Activated T-cell treated with anti-CD3 and anti-CD28 coated beads for 48 hours (primary cell): ENCODE results near the gene RPL31.
"Not testable (repeated sequence)": the region's sequence is repeated elsewhere in the genome, so short reads cannot be mapped to it uniquely, and the experiment has no call there.

Source experiments
- DNase-seq: peaks from one replicate; pipeline ENCODE4 v3.0.0-alpha.2; 2020; ENCODE audit warnings: low read depth

RPL31 gene

GRCh38 chr2:101026923-101027469 lies 24.9 kb downstream of the RPL31 start:
- no peak for DNase-seq

DNA sequence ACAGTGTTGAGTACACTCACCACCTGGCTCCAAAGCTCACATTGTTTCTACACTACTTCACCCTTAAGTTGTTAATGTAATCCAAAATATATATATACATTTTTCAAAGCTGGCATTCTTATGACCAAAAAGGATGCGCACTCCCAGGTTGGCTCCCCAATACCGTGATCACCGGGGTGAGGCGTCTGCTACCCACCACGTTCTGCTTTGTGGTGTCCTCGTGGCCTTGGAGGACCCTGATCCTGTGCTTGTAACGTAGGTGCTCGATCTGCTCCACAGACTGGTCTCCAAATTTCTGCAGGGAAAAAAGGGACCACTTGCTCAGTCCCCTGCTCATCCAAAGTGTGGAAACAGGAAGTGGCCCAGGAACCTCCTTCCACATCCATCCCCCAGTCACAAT lies 25.8 kb downstream of the RPL31 start:
- DNase-seq = no peak

DNA sequence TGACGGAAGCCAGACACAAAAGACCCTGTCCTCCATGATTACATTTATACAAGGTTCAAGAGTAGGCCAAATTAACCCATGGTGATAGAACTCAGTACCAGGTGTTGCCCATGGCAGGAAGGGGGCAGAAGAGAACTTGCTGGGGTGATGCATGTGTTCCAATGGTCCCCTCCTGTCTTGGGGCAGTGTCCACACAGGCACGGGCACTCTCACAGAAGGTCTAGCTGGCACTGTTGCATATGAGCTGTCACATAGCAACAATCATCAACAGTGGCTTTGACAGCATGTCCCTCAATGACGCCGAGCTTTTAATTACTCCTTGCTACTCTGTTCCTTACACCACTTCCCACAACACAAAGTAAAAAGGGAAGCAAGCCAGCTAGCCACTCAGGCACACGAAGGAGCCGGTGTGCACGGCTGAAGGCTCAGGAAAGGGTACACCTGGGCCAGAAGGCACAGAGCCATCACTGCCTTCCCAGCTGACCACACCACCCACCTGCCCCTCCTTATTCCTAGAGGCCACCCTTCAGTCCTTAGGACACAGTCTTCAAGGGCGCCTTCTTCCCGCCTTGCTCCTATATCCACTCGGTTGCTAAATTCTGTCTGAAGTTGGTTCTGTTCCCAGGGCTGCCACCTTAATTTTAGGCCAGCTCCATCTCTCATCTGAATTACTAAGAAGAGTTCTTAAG lies 28.9 kb downstream of the RPL31 start:
- DNase-seq = no peak

DNA sequence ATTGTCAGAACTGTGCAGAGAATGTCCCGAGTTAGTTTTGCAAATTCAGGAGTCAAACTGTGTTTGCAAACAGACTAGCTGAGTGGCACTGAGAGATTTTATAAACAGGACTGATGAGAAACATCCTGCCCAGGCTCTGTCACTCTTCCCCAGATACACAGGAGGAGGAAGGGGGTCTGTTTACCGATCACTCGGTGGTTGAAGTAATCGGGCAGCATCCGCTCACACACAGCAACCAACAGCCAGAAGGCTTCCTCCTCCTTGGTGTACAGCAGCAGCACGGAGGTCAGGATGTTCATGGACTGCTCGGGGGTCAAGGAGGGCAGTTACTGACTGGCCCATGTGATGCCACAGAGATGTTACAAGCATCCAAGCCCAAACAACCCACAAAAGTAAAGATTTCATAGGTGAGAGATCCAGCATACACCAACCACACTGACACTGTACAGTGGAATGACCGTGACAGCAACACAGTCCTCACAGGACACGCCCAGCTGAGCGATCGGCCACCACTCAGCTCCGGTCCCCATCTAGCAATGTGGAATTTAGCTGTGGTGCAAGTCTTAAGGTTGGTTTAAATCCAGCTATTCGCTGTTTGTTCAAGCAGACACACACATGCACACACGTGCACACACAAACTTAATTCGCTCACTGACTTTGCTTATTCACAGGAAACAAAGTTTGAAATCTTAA lies 30.1 kb downstream of the RPL31 start:
- no peak for DNase-seq

DNA sequence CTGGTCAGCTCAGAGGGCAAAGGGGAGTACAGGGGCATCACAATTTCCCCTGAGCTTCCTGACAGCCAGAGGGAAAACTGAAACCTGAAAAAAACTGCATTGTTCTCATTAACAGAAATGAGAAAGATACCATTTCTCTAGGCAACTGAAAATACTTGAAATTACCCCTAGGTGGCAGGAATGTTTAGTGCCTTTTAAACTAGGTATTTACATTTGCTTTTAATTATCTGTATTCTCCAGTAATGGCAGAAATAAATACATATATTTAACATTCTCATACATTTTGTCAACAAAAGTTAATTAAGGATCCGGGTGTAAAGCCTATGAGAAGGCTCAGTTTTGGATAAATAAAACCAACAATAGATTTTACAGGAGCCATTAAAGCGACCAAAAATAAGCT lies 34.5 kb downstream of the RPL31 start:
- no peak for DNase-seq

GRCh38 chr2:101037161-101037755 lies 35.2 kb downstream of the RPL31 start:
- no peak for DNase-seq

DNA sequence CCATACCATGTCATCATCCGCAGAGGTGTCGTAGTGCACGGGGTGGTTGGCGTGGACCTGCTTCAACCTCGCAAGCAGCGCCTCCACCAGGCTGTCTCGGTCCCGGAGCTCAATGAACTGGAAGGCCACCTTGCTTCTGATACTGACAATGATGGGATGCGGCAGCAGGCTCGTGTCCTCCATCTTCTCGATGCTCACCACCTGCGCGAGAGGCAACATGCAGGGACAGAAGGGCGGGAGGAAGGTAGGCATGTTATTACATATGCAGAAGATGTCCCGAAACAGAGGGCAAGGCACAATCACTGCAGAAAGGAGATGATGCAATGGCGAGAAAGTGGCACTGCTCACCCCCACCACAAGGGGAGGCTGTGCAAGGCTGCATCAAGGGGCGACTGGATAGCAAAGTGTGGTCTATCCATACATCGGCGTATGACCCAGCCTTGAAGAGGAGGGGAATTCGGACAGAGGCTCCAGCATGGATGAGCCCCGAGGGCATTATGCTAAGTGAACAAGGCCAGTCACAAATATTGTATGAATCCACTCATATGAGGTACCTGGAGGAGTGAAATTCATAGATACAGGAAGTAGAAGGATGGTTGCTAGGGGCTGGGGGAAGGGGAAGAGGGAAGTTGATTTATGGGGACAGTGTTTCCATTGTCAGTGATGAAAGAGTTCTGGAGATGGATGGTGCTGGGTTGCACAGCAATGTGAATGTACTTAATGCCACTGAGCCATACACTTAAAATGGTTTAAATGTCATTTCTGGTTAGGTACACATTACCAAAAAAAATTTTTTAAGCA lies 36.6 kb downstream of the RPL31 start:
- peak; percentile 8 for DNase-seq

GRCh38 chr2:101040072-101040471 lies 38.0 kb downstream of the RPL31 start:
- no peak for DNase-seq

- no peak for DNase-seq
Observed at GRCh38 chr2:101040761-101041160, 38.7 kb downstream of the RPL31 start.

GRCh38 chr2:101041413-101041812 lies 39.3 kb downstream of the RPL31 start:
- no peak for DNase-seq

- DNase-seq = no peak
Observed at GRCh38 chr2:101045330-101045729, 43.2 kb downstream of the RPL31 start.

- DNase-seq = no peak
Observed at GRCh38 chr2:101047075-101047766, 45.1 kb downstream of the RPL31 start.

DNA sequence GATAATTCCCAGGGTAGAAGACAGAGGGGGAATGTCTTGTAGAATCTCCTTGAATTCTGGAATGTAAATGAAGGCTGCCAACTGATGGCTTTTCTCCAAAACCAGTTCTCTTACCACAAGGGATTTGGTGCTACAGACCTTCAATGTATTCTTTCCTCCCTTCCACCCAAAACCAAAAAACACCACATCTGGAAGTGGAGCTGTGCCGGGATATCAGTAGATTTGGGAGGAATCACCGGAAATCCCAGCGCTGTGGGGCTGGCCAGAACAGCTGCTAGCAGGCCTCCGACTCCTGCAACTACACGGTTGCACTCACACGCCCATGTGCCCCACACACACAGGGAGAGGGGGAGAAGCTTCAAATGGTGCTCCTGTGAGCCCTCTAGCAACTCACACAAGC lies 45.7 kb downstream of the RPL31 start:
- DNase-seq = no peak

DNA sequence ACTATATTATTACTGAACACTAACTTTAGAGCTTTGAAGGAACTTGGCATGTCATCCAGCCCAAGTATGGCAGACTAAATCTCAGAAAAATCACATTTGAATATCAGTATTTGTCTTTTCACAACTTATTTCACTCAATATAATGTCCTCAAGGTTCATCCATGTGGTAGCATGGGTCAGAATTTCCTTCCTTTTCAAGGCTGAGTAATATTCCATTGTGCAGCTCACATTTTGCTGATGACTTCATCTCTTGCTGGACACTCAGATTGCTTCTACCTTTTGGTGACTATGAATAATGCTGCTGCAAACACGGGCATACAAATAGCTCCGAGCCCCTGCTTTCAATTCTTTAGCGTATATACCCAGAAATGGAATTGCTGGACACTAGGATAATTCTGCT lies 46.7 kb downstream of the RPL31 start:
- no peak for DNase-seq

DNA sequence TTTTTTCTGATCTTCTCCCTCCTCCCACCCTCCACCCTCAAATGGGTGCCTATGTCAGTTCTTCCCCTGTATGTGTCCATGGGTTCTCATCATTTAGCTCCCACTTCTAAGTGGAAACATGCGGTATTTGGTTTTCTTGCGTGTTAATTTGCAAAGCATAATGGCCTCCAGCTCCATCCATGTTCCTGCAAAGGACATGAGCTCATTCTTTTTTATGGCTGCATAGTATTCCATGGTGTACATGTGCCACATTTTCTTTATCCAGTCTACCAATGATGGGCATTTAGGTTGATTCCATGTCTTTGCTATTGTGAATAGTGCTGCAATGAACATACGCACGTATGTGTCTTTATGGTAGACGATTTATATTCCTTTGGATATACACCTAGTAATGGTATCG lies 48.8 kb downstream of the RPL31 start:
- DNase-seq = not testable (repeated sequence)

DNA sequence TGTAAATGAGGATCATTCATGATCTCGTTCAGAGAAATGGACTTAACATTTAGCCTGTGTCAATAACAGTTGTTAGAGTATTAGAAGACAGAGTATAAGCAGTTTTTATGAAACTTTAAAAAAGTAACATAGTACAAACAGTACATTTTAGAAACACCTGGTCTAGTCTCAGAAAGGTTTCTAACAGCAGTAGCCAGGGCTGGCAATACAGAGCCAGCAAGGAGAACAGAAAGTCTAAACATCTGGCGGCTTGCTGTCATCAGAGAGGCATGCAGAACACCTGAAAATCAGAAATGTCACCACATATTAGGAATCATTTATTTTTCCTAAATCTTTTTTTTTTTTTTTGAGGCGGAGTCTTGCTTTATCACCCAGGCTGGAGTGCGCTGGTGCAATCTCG lies 50.1 kb downstream of the RPL31 start:
- no peak for DNase-seq

- no peak for DNase-seq
Observed at GRCh38 chr2:101053117-101053516, 51.0 kb downstream of the RPL31 start.
